H9 (cell line): ENCODE results near the gene COL4A2. TPM values are rescaled to one million over a fixed set of nuclear protein-coding genes. Genes with fewer than 3 reads are reported as not detected.

ENCODE experiments used
- DNase-seq: peaks from one replicate; pipeline ENCODE4 v3.0.0-alpha.2; 2017
- H2AFZ ChIP-seq: one replicate; pipeline ENCODE4 v1.6.1; 2013; ENCODE audit warnings: mild to moderate bottlenecking, low read length, control low read depth, moderate library complexity
- H2AK5ac ChIP-seq: 2 replicates; pipeline ENCODE4 v1.6.1; 2013; ENCODE audit warnings: low read length, control low read depth, mixed read lengths; ENCODE audit not compliant: insufficient read length
- H2BK120ac ChIP-seq: one replicate; pipeline ENCODE4 v1.6.1; 2013; ENCODE audit warnings: low read depth, mild to moderate bottlenecking, low read length, control low read depth, inconsistent platforms; ENCODE audit not compliant: poor library complexity, severe bottlenecking
- H2BK12ac ChIP-seq: 2 replicates; pipeline ENCODE4 v1.6.1; 2013; ENCODE audit warnings: low read length, control low read depth, mixed read lengths, low read depth; ENCODE audit not compliant: insufficient read length
- H2BK15ac ChIP-seq: 2 replicates; pipeline ENCODE4 v1.6.1; 2013; ENCODE audit warnings: low read depth, low read length, control low read depth
- H2BK20ac ChIP-seq: one replicate; pipeline ENCODE4 v1.6.1; 2013; ENCODE audit warnings: low read depth, mild to moderate bottlenecking, low read length, control low read depth, inconsistent platforms; ENCODE audit not compliant: poor library complexity, severe bottlenecking
- H2BK5ac ChIP-seq: 2 replicates; pipeline ENCODE4 v1.6.1; 2013; ENCODE audit warnings: low read length, control low read depth, mixed read lengths; ENCODE audit not compliant: insufficient read length
- H3K14ac ChIP-seq: 2 replicates; pipeline ENCODE4 v1.6.1; 2013; ENCODE audit warnings: low read length, control low read depth; ENCODE audit not compliant: insufficient read depth
- H3K18ac ChIP-seq: 2 replicates; pipeline ENCODE4 v1.6.1; 2013; ENCODE audit warnings: low read depth, mild to moderate bottlenecking, mixed read lengths, low read length, control low read depth; ENCODE audit not compliant: insufficient read length
- H3K23ac ChIP-seq: 2 replicates; pipeline ENCODE4 v1.6.1; 2013; ENCODE audit warnings: low read length, control low read depth, mixed read lengths, low read depth; ENCODE audit not compliant: insufficient read length
- H3K23me2 ChIP-seq: 2 replicates; pipeline ENCODE4 v1.6.1; 2013; ENCODE audit warnings: low read depth, mild to moderate bottlenecking, mixed read lengths, low read length, control low read depth; ENCODE audit not compliant: insufficient read length, poor library complexity, severe bottlenecking
- H3K27ac ChIP-seq: 2 replicates; pipeline ENCODE4 v1.5.1; 2013; ENCODE audit warnings: low read length, control low read depth, mixed read lengths, low read depth; ENCODE audit not compliant: insufficient read length
- H3K27me3 ChIP-seq: 2 replicates; pipeline ENCODE4 v1.6.1; 2013; ENCODE audit warnings: low read length, control low read depth, inconsistent platforms; ENCODE audit not compliant: insufficient read depth
- H3K4ac ChIP-seq: 2 replicates; pipeline ENCODE4 v1.6.1; 2013; ENCODE audit warnings: low read depth, mild to moderate bottlenecking, control low read depth, inconsistent platforms, low read length, moderate library complexity
- H3K4me1 ChIP-seq: 2 replicates; pipeline ENCODE4 v1.6.1; 2013; ENCODE audit warnings: low read length, control low read depth, inconsistent platforms; ENCODE audit not compliant: insufficient read depth
- H3K4me2 ChIP-seq: 2 replicates; pipeline ENCODE4 v1.6.1; 2013; ENCODE audit warnings: low read length, control low read depth, mixed read lengths; ENCODE audit not compliant: insufficient read length, insufficient read depth
- H3K56ac ChIP-seq: 2 replicates; pipeline ENCODE4 v1.6.1; 2013; ENCODE audit warnings: low read depth, mild to moderate bottlenecking, mixed read lengths, low read length, control low read depth; ENCODE audit not compliant: insufficient read length
- H3K79me1 ChIP-seq: 2 replicates; pipeline ENCODE4 v1.6.1; 2013; ENCODE audit warnings: low read depth, mild to moderate bottlenecking, moderate library complexity, low read length, control low read depth, inconsistent platforms; ENCODE audit not compliant: insufficient read depth, poor library complexity, severe bottlenecking
- H3K79me2 ChIP-seq: 2 replicates; pipeline ENCODE4 v1.6.1; 2013; ENCODE audit warnings: low read length, control low read depth, inconsistent platforms; ENCODE audit not compliant: insufficient read depth
- H3K9ac ChIP-seq: 2 replicates; pipeline ENCODE4 v1.6.1; 2013; ENCODE audit warnings: low read length, control low read depth, mixed read lengths; ENCODE audit not compliant: insufficient read length; ENCODE audit errors: extremely low read depth
- H3K9me3 ChIP-seq: one replicate; pipeline ENCODE4 v1.6.1; 2013; ENCODE audit warnings: low read depth, low read length, inconsistent platforms; ENCODE audit not compliant: control insufficient read depth
- H3T11ph ChIP-seq: one replicate; pipeline ENCODE4 v1.6.1; 2013; ENCODE audit warnings: mild to moderate bottlenecking, low read length, control low read depth, inconsistent platforms
- H4K20me1 ChIP-seq: one replicate; pipeline ENCODE4 v1.6.1; 2013; ENCODE audit not compliant: control insufficient read depth, insufficient read length, insufficient read depth
- H4K5ac ChIP-seq: 2 replicates; pipeline ENCODE4 v1.6.1; 2013; ENCODE audit warnings: low read depth, mild to moderate bottlenecking, mixed read lengths, low read length, control low read depth; ENCODE audit not compliant: insufficient read length
- H4K8ac ChIP-seq: replicated peaks from 2 replicates; pipeline ENCODE4 v1.6.1; 2013; ENCODE audit warnings: low read length, control low read depth, mixed read lengths, low read depth; ENCODE audit not compliant: insufficient read length
- H4K91ac ChIP-seq: 2 replicates; pipeline ENCODE4 v1.6.1; 2013; ENCODE audit warnings: low read depth, mild to moderate bottlenecking, moderate library complexity, mixed read lengths, low read length, control low read depth; ENCODE audit not compliant: insufficient read length
- H3K27ac Mint-ChIP-seq, 3 experiments: 2 replicates in 2 of 3; 3 replicates in 1 of 3; pipeline ENCODE4 v1.8.0; 2020 to 2021; ENCODE audit warnings: mixed read lengths in 3 of 3, mild to moderate bottlenecking in 1 of 3, moderate library complexity in 1 of 3
- H3K27me3 Mint-ChIP-seq: 2 replicates; pipeline ENCODE4 v1.8.0; 2021; ENCODE audit warnings: low read depth, mild to moderate bottlenecking, moderate library complexity, mixed read lengths
- H3K36me3 Mint-ChIP-seq, 3 experiments: 2 replicates in 2 of 3; 3 replicates in 1 of 3; pipeline ENCODE4 v1.8.0; 2020 to 2021; ENCODE audit warnings: low read depth in 3 of 3, mixed read lengths in 3 of 3; ENCODE audit not compliant: insufficient read depth in 1 of 3
- H3K4me1 Mint-ChIP-seq, 2 experiments: 2 replicates each; pipeline ENCODE4 v1.8.0; 2020; ENCODE audit warnings: mixed read lengths in 2 of 2
- H3K4me3 Mint-ChIP-seq, 2 experiments: 2 replicates in 1 of 2; 3 replicates in 1 of 2; pipeline ENCODE4 v1.8.0; 2020 to 2021; ENCODE audit warnings: mild to moderate bottlenecking in 2 of 2, mixed read lengths in 2 of 2, moderate library complexity in 1 of 2
- H3K9me3 Mint-ChIP-seq, 2 experiments: 2 replicates in 1 of 2; 3 replicates in 1 of 2; pipeline ENCODE4 v1.8.0; 2020; ENCODE audit warnings: mild to moderate bottlenecking in 2 of 2, mixed read lengths in 2 of 2, moderate library complexity in 1 of 2
- WGBS: extraction: QIAGEN DNeasy Blood & Tissue Kit; methylation state at CpG from one replicate; pipeline ENCODE4 v1.1.7; 2013; ENCODE audit warnings: missing lambda C conversion rate, low lambda C conversion rate, mixed read lengths; ENCODE audit not compliant: insufficient read length; ENCODE audit errors: extremely low coverage; 5-methylcytosine and 5-hydroxymethylcytosine counted together
- total RNA-seq: library from RNA; stranded (reverse); gene quantifications from 2 replicates; pipeline ENCODE4 v1.2.1, GENCODE V29; 2021
- TF ChIP-seq, protein P1 (sequence below): fragments of 200-600 bp; sonication (generic); conservative IDR thresholded peaks from 3 replicates; pipeline ENCODE4 v1.8.0; 2021; ENCODE audit warnings: antibody characterized with exemption, mild to moderate bottlenecking

The COL4A2 gene
- total RNA-seq, 1 experiment from 2014 or later = 76.5 TPM

DNA sequence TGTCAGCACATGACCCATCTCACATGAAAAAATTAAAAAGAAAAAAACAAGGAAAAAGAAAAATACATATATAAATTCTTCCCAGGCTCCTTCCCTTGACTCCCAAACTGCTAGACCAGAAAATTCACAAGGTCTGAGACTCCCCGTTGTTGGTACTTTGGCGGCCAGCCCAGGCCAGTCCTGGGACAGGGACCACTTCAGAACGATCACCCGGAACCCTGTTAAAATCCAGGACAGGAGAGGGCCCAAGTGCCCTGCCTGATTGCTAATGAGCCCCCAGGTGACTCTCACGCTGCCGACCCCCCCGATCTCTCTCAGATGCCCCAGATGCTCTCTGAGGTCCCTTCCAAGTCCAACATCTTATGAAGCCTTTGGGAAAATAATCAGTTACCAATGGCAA is 107.2 kb downstream of the COL4A2 start:
- Mint-ChIP-seq H3K36me3 (0 out of 7 replicates have a peak, but pooled peaks cover 0 to 2% (median 0%) of the 10 kb centered on the region in 3 experiments), H3K4me3 (no peak overlapping the region), H3K27ac (peak overlapping the region; percentile 79 to 96 (median 84); a peak in 3 of 7 replicates), H3K4me1 (peaks cover 21 to 23% of the 10 kb centered on the region in 2 experiments), H3K9me3 (no peaks in the 10 kb centered on the region; a peak in 1 of 5 replicates), H3K27me3 (no peaks in the 10 kb centered on the region)
- no peak for DNase-seq
- Histone ChIP-seq H3K9me3 (no peaks in the 10 kb centered on the region), H3K9ac (no peak overlapping the region), H3K56ac (no peak overlapping the region), H3K27me3 (no peaks in the 10 kb centered on the region), H2AK5ac (no peak overlapping the region), H2BK5ac (no peak overlapping the region), H3T11ph (no peak overlapping the region), H3K23ac (no peak overlapping the region), H4K5ac (no peak overlapping the region), H3K4me1 (peaks cover 1% of the 10 kb centered on the region; the same call in 1 of the 2 replicates), H3K79me1 (no peaks in the 10 kb centered on the region), H3K4me2 (no peak overlapping the region), H2BK120ac (no peak overlapping the region), H3K4ac (no peak overlapping the region), H3K18ac (no peak overlapping the region), H3K79me2 (no peaks in the 10 kb centered on the region), H3K27ac (no peak overlapping the region), H2AFZ (no peak overlapping the region), H3K23me2 (no peaks in the 10 kb centered on the region), H4K8ac (no peak overlapping the region), H2BK15ac (no peak overlapping the region), H4K91ac (no peak overlapping the region), H4K20me1 (no peaks in the 10 kb centered on the region), H3K14ac (no peak overlapping the region), H2BK12ac (no peak overlapping the region), H2BK20ac (no peak overlapping the region)
- no CpG with 5 or more reads among the region's 7 CpGs for WGBS
- TF ChIP-seq, protein P1, sequence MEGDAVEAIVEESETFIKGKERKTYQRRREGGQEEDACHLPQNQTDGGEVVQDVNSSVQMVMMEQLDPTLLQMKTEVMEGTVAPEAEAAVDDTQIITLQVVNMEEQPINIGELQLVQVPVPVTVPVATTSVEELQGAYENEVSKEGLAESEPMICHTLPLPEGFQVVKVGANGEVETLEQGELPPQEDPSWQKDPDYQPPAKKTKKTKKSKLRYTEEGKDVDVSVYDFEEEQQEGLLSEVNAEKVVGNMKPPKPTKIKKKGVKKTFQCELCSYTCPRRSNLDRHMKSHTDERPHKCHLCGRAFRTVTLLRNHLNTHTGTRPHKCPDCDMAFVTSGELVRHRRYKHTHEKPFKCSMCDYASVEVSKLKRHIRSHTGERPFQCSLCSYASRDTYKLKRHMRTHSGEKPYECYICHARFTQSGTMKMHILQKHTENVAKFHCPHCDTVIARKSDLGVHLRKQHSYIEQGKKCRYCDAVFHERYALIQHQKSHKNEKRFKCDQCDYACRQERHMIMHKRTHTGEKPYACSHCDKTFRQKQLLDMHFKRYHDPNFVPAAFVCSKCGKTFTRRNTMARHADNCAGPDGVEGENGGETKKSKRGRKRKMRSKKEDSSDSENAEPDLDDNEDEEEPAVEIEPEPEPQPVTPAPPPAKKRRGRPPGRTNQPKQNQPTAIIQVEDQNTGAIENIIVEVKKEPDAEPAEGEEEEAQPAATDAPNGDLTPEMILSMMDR = no peak
